HUES6 (cell line): Measurements from ENCODE around the gene GULP1.

Source experiments
- H3K27ac ChIP-seq: 2 replicates; pipeline ENCODE4 v1.7.0; 2013; ENCODE audit warnings: low read depth, mild to moderate bottlenecking, low read length, inconsistent platforms
- H3K27me3 ChIP-seq: 2 replicates; pipeline ENCODE4 v1.6.1; 2013; ENCODE audit warnings: low read length; ENCODE audit not compliant: control insufficient read depth, insufficient read depth
- H3K36me3 ChIP-seq: 2 replicates; pipeline ENCODE4 v1.6.1; 2013; ENCODE audit warnings: low read length; ENCODE audit not compliant: control insufficient read depth, insufficient read depth
- H3K4me1 ChIP-seq: 2 replicates; pipeline ENCODE4 v1.6.1; 2013; ENCODE audit warnings: low read length; ENCODE audit not compliant: control insufficient read depth, insufficient read depth
- H3K4me3 ChIP-seq: 2 replicates; pipeline ENCODE4 v1.5.1; 2013; ENCODE audit warnings: low read depth, low read length
- H3K9ac ChIP-seq: one replicate; pipeline ENCODE4 v1.6.1; 2013; ENCODE audit warnings: mild to moderate bottlenecking, low read length
- H3K9me3 ChIP-seq: 2 replicates; pipeline ENCODE4 v1.6.1; 2013; ENCODE audit warnings: low read depth, low read length; ENCODE audit not compliant: control insufficient read depth, insufficient read depth

The GULP1 gene

GRCh38 chr2:188324067-188324466, 32.4 kb downstream of the GULP1 start:
- no peak overlapping the region for H3K27ac ChIP-seq
- peaks cover 22% of the 10 kb centered on the region for H3K4me1 ChIP-seq
- H3K4me3 ChIP-seq: no peak overlapping the region

GRCh38 chr2:188326290-188326668, 34.6 kb downstream of the GULP1 start:
- Histone ChIP-seq H3K27ac (no peak overlapping the region), H3K36me3 (no peaks in the 10 kb centered on the region), H3K4me3 (no peak overlapping the region), H3K4me1 (peaks cover 30% of the 10 kb centered on the region), H3K9me3 (no peaks in the 10 kb centered on the region), H3K27me3 (no peaks in the 10 kb centered on the region), H3K9ac (no peak overlapping the region)

More at GRCh38 chr2:188324067-188324466, 32.4 kb downstream of the GULP1 start:
- H3K27me3 ChIP-seq: no peaks in the 10 kb centered on the region
- no peaks in the 10 kb centered on the region for H3K9me3 ChIP-seq
- no peaks in the 10 kb centered on the region for H3K36me3 ChIP-seq
- H3K9ac ChIP-seq: no peak overlapping the region

- no peak overlapping the region for H3K4me3 ChIP-seq
- H3K36me3 ChIP-seq: no peaks in the 10 kb centered on the region
- no peaks in the 10 kb centered on the region for H3K9me3 ChIP-seq
- H3K9ac ChIP-seq: no peak overlapping the region
- no peak overlapping the region for H3K27ac ChIP-seq
- H3K27me3 ChIP-seq: no peaks in the 10 kb centered on the region
- H3K4me1 ChIP-seq: peaks cover 30% of the 10 kb centered on the region
These were observed 35.1 kb downstream of the GULP1 start for GRCh38 chr2:188326669-188327301.

GRCh38 chr2:188327518-188328213, 36.0 kb downstream of the GULP1 start:
- no peaks in the 10 kb centered on the region for H3K27me3 ChIP-seq
- no peaks in the 10 kb centered on the region for H3K36me3 ChIP-seq
- H3K27ac ChIP-seq: no peak overlapping the region
- H3K9ac ChIP-seq: no peak overlapping the region
- H3K9me3 ChIP-seq: no peaks in the 10 kb centered on the region
- peaks cover 30% of the 10 kb centered on the region for H3K4me1 ChIP-seq
- no peak overlapping the region for H3K4me3 ChIP-seq

- Histone ChIP-seq H3K27me3 (no peaks in the 10 kb centered on the region), H3K9me3 (no peaks in the 10 kb centered on the region), H3K9ac (no peak overlapping the region), H3K4me3 (no peak overlapping the region), H3K4me1 (peaks cover 31% of the 10 kb centered on the region), H3K27ac (no peak overlapping the region), H3K36me3 (no peaks in the 10 kb centered on the region)
These were observed 36.7 kb downstream of the GULP1 start for GRCh38 chr2:188328419-188328818.

- Histone ChIP-seq H3K36me3 (no peaks in the 10 kb centered on the region), H3K27me3 (no peaks in the 10 kb centered on the region), H3K27ac (no peak overlapping the region), H3K4me3 (no peak overlapping the region), H3K9ac (no peak overlapping the region), H3K9me3 (no peaks in the 10 kb centered on the region), H3K4me1 (peaks cover 45% of the 10 kb centered on the region)
These were observed 38.8 kb downstream of the GULP1 start for GRCh38 chr2:188330316-188331053.

GRCh38 chr2:188332619-188333018, 40.9 kb downstream of the GULP1 start:
- no peaks in the 10 kb centered on the region for H3K9me3 ChIP-seq
- no peak overlapping the region for H3K27ac ChIP-seq
- H3K27me3 ChIP-seq: no peaks in the 10 kb centered on the region
- peaks cover 34% of the 10 kb centered on the region for H3K4me1 ChIP-seq
- H3K9ac ChIP-seq: no peak overlapping the region
- no peak overlapping the region for H3K4me3 ChIP-seq
- H3K36me3 ChIP-seq: peaks cover 8% of the 10 kb centered on the region; the same call in 1 of the 2 replicates

- Histone ChIP-seq H3K36me3 (peaks cover 8% of the 10 kb centered on the region; the same call in 1 of the 2 replicates), H3K27ac (peak overlapping the region; percentile 5; the same call in 1 of the 2 replicates), H3K4me3 (no peak overlapping the region), H3K27me3 (no peaks in the 10 kb centered on the region), H3K9ac (no peak overlapping the region), H3K9me3 (no peaks in the 10 kb centered on the region), H3K4me1 (peaks cover 38% of the 10 kb centered on the region)
These were observed 42.3 kb downstream of the GULP1 start for GRCh38 chr2:188333751-188334524.

- H3K9ac ChIP-seq: no peak overlapping the region
- no peak overlapping the region for H3K4me3 ChIP-seq
- H3K27me3 ChIP-seq: no peaks in the 10 kb centered on the region
- H3K27ac ChIP-seq: no peak overlapping the region
- H3K9me3 ChIP-seq: no peaks in the 10 kb centered on the region
- peaks cover 13% of the 10 kb centered on the region; the same call in 1 of the 2 replicates for H3K36me3 ChIP-seq
- H3K4me1 ChIP-seq: peaks cover 30% of the 10 kb centered on the region
These were observed 46.8 kb downstream of the GULP1 start for GRCh38 chr2:188338463-188338862.

- H3K9me3 ChIP-seq: no peaks in the 10 kb centered on the region
- H3K36me3 ChIP-seq: peaks cover 13% of the 10 kb centered on the region; the same call in 1 of the 2 replicates
- H3K27me3 ChIP-seq: no peaks in the 10 kb centered on the region
- H3K27ac ChIP-seq: no peak overlapping the region
- H3K9ac ChIP-seq: no peak overlapping the region
- H3K4me3 ChIP-seq: no peak overlapping the region
- peaks cover 27% of the 10 kb centered on the region for H3K4me1 ChIP-seq
These were observed 48.6 kb downstream of the GULP1 start for GRCh38 chr2:188340257-188340656.
